Measurements from ENCODE around the gene TAF11.
"Not testable (repeated sequence)": the region's sequence is repeated elsewhere in the genome, so short reads cannot be mapped to it uniquely, and the experiment has no call there.

The TAF11 gene

DNA sequence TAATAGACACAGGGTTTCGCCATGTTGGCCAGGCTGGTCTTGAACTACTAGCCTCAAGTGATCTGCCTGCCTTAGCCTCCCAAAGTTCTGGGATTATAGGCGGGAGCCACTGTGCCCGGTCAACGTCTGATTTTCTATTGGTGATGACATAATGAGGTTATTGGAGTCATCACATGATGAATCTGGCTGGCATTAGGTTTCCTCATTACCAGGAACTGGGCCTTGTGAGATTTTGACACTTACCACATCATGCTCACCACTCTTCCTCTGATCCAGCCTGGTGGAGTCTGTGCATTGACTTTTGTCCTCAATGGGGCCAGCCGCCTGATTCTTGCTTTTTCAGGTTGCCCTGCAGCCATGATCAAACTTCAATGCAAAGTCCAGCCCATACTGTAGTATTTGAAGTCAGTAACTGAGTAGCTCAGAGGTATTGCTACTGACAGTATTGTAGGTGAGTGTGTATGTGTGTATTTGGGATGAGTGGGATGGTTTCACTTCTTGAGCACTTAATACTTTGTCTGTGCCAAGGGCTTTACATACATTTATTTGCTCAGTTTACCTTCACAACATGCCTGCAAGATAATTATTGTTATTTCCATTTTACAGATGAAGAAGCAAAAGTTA lies 17.3 kb upstream of the TAF11 start:
- no peak for DNase-seq (ENCODE audit: low read depth in 2 of 2)

DNA sequence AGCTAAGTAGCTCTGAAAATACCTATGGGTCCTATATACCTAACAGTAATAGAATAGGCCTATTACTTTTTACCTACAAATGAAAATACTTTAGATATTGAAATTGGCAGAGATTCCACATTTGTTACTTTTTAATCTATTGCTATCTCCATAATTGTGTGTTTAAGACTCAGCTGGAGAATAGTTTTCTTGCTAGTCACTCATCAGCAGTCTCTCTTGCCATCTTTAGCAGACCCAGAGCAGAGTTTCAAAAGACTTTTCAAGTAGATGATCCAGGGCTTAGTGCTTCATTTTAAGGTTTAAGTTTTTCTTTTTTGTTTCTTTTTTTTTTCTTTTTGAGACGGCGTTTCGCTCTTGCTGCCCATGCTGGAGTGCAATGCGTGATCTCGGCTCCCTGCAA lies 14.1 kb upstream of the TAF11 start:
- no peak for DNase-seq (ENCODE audit: low read depth in 2 of 2)

DNA sequence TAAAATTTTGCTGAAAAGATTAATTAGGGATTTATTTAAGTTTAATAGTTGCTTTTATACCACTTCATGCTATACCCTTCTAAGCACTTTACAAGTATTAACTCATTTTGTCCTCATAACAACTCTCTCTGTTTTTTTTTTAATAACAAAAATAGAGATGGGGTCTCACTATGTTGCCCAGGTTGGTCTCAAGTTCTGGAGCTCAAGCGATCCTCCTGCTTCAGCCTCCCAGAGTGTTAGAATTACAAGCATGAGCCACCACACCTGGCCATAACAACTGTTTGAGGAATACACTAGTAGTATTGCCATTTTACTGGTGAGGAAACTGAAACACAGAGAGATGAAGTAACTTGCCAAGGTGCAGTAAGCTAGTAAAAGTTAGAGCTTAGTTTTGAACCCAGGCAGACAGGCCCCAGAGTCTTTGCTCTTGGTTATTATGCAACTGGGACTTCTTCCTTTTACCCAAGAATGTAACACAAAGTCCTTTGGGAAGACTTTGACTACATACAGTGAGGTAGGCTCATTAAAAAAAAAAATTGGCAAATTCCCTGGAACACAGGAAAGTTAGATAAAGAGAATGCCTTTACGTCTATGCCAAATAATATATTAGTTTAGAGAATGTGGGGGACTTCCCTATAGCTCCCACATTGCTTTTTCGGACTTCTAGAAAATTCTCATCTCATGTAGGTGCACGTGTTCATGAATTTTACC lies 12.6 kb upstream of the TAF11 start:
- DNase-seq (ENCODE audit: low read depth in 2 of 2), result no peak

GRCh38 chr6:34899748-34900147 lies 11.9 kb upstream of the TAF11 start:
- not testable (repeated sequence) for DNase-seq (ENCODE audit: low read depth in 2 of 2)

GRCh38 chr6:34897716-34898115 lies 9.9 kb upstream of the TAF11 start:
- no peak for DNase-seq (ENCODE audit: low read depth in 2 of 2)

- no peak for DNase-seq (ENCODE audit: low read depth in 2 of 2)
These were observed 9.3 kb upstream of the TAF11 start for GRCh38 chr6:34897130-34897529.

GRCh38 chr6:34894693-34895092 lies 6.9 kb upstream of the TAF11 start:
- DNase-seq (ENCODE audit: low read depth in 2 of 2), result no peak

DNA sequence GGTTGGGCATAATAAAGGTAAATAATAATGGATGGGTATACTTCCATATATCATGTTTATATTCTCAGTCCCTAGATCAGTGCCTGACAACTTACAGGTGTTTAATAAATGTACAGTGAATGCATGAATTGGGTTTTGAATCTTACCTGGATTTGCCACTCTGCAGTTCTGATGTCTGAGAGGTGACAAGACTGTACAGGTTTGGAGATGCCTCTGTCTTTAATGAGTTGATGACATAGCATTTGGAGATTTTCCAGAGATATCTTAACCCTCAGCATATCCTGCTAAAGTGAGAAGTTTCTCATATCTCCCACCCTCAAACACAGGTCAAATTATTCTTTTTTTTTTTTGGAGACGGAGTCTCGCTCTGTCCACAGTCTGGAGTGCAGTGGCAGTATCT lies 3.5 kb upstream of the TAF11 start:
- no peak for DNase-seq (ENCODE audit: low read depth in 2 of 2)

GRCh38 chr6:34890533-34890925 lies 2.7 kb upstream of the TAF11 start:
- DNase-seq (ENCODE audit: low read depth in 2 of 2), result no peak

DNA sequence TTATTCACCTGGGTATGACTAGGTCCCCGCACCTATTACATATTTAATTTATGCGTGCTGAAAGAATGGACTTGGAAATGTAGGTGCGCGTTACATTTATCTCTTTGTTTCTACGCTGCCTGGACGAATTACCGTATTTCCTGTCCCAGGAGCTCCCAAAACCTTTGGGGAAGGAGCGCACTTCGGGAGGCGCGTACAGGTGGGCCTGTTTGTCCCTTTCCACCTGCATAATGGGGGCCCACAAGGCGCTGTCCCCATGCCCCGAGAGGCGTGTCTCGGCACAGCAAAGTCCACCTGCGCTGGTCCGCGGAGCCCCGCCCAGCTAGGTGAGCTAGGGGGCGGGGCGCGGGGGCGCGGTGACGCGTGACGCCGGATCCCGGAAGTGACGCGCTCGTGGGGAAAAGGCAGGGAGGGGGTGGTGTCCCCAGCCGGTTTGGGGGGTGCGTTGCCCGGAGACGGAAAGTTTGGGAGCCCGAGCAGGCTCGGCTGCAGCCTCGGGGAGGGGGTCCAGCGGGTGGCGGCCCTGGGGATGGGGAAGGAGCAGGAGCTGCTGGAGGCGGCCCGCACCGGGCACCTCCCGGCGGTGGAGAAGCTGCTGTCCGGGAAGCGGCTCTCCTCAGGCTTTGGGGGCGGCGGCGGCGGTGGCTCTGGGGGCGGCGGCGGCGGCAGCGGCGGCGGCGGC lies 1.2 kb upstream of the TAF11 start, which contains the start of gene ANKS1A:
TSS of gene ANKS1A (plus strand) at position 382 of the 682 bp plus-strand sequence. CDS start at position 530, 148 bp downstream.
- DNase-seq (ENCODE audit: low read depth in 2 of 2), result peak; percentile 84 to 87

DNA sequence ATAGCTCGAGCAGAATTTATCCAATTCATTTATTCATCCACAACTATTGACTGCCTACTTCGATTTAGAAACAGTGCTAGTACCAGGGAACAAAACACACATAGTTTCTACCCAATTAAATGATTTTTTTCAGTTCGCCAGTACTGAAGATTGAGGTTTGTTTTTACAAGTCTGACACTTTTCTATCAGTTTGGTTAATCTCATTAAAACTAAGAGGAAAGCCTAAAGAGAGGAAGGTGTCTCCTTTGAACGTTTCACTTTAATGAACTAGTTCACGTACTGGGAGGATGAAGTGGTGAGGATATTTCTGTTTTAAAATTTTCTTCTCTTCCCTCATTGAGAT lies 643 bp upstream of the TAF11 start:
- DNase-seq (ENCODE audit: low read depth in 2 of 2), result no peak

DNA sequence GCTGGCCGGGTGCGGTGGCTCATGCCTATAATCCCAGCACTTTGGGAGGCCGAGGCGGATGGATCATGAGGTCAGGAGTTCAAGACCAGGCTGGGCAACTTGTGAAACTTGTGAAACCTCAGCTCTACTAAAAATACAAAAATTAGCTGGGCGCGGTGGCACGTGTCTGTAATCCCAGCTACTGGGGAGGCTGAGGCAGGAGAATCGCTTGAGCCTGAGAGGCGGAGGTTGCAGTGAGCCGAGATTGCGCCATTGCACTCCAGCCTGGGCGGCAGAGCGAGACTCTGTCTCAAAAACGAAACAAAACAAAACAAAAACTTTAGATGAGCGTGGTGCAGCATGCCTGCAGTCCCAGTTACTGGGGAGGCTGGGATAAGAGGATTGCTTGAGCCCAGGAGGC lies 2.0 kb downstream of the TAF11 start:
- not testable (repeated sequence) for DNase-seq (ENCODE audit: low read depth in 2 of 2)

DNA sequence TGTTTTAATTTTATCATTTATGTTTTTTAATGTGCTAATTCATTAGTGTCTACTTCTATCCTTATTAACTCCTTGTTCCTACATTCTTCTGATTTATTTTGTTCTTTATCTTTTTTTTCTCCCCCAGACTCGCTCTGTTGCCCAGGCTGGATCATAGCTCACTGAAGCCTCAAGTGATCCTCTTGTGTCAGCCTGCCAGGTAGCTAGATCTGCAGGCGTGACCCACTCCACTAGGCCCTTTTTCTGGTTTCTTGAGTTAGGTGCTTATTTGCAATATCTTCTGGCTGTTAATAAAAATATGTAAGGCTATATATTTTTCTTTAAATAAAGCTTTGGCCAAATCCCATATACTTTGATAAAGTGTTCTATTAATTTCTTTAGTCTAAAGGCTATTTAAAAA lies 2.8 kb downstream of the TAF11 start:
- no peak for DNase-seq (ENCODE audit: low read depth in 2 of 2)

GRCh38 chr6:34884073-34884472 lies 3.8 kb downstream of the TAF11 start:
- not testable (repeated sequence) for DNase-seq (ENCODE audit: low read depth in 2 of 2)

- no peak for DNase-seq (ENCODE audit: low read depth in 2 of 2)
These were observed 9.9 kb downstream of the TAF11 start for GRCh38 chr6:34877869-34878485.

- no peak for DNase-seq (ENCODE audit: low read depth in 2 of 2)
These were observed 10.6 kb downstream of the TAF11 start for GRCh38 chr6:34877259-34877658.

- no peak for DNase-seq (ENCODE audit: low read depth in 2 of 2)
These were observed 11.4 kb downstream of the TAF11 start for GRCh38 chr6:34876472-34876871.

DNA sequence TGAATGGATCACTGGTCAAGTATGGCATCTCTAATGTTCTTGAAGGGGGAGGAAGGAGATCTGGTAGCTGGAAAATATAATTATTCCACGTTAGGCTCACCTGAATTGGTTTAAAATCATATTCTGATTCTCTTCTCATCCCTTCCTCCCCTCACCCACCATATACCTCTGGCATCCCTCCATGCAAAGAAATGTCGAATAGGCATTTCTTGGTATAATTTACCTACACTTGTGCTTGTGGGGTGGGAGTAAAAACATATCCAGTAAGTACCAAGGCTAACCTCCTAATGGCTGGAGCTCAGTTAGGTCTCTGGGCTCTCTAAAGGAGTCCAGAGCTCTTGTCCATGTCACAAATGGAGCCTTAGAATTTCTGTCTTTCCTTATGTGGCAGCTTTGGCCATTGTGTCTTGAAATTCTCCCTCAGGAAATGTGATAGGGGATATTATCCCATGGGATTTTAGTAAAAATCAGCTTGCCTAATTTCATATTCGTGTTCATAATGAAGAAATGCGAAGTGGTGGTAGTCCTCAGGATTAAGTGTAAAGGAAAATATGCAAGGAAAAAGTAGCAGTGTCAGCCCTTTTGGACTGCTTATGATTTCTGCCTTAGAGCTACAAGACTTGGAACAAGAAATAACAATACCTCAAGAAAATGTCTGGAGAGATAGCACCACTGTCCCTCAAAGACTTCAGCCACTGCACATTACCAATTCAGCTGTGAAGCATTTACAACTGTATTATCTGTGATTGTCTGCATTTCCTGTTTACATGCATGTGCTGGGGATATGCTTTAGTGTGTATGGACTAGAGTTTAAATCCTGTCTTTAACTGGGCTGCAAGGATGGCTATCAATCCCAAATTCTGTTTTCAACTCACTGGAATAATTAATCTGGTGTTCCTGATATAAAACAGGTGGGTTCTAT lies 12.3 kb downstream of the TAF11 start:
- no peak for DNase-seq (ENCODE audit: low read depth in 2 of 2)

- DNase-seq (ENCODE audit: low read depth in 2 of 2), result no peak
These were observed 15.5 kb downstream of the TAF11 start for GRCh38 chr6:34872332-34872731.

DNA sequence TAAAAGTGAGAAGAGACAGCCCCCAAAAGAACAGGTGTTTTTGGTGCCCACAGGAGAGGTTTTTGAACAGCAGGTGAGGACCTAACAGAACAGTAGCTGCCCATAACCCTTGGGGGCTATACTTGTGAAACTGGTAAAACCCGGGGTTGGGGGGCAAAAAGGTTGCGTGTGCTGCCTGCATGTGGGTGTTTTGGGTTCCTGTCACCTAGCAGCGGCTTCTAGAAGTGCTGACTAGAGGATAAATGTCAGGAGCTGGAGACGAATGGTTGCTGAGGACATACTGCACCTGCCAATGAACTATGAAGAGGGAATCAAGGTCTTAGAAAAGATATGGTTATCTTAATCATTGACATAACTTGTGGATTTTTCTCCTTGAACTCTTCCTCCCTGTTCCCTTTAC lies 16.0 kb downstream of the TAF11 start:
- no peak for DNase-seq (ENCODE audit: low read depth in 2 of 2)

DNA sequence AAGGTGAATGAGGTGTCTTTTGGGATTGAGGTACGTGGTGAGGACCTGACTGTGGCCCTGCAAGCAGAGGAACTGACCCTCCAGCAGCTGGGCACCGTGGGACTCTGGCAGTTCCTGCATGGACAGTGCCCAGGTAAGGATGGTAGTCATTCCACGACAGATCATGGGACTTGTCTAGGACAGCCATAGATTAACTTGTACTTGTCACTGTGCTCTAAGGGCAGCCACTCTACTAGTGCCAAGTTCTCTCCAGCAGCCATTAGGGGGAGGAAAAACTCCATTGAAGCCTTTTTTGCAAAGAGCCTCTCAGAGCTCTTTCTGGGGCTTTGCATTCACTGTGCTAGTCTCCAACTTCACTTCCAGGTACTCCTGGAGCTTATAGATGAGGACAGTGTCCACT lies 20.4 kb downstream of the TAF11 start:
- DNase-seq (ENCODE audit: low read depth in 2 of 2), result no peak

DNA sequence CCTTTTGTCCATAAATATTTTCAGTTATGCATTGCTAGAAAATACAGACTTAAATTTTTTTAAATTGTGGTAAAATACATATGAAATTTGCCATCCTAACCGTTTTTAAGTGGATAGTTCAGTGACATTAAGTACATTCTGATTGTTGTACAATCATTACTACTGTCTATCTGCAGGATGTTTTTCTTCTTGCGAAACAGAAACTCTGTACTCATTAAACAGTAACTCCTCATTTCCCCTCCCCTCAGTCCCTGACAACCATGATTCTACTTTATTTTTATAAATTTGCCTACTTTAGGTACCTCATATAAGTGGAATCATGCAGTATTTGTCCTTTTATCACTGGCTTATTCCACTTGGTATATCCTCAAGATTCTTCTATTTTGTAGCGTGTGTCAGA lies 21.3 kb downstream of the TAF11 start:
- DNase-seq (ENCODE audit: low read depth in 2 of 2), result no peak
